GM06990 (cell line): Measurements from ENCODE around the gene ERMAP.
"Not testable (repeated sequence)": the region's sequence is repeated elsewhere in the genome, so short reads cannot be mapped to it uniquely, and the experiment has no call there.

Source experiments
- DNase-seq: peaks from one replicate; pipeline ENCODE4 v3.0.0-alpha.2; 2011; ENCODE audit not compliant: insufficient read length; ENCODE audit errors: extremely low read depth
- H3K27me3 ChIP-seq: replicated peaks from 2 replicates; pipeline ENCODE4 v1.6.0; 2011; ENCODE audit warnings: low read length; ENCODE audit not compliant: control insufficient read depth, insufficient read depth
- H3K36me3 ChIP-seq: 2 replicates; pipeline ENCODE4 v1.5.1; 2011; ENCODE audit warnings: low read length; ENCODE audit not compliant: control insufficient read depth, insufficient read depth
- H3K4me3 ChIP-seq: replicated peaks from 2 replicates; pipeline ENCODE4 v1.5.1; 2011; ENCODE audit warnings: low read depth, mild to moderate bottlenecking, control low read depth, low read length
- CTCF ChIP-seq: IDR thresholded peaks from 2 replicates; pipeline ENCODE4 v1.5.1; 2011; ENCODE audit warnings: low read length, control low read depth, mild to moderate bottlenecking, inconsistent platforms; ENCODE audit not compliant: insufficient read depth, poor library complexity, severe bottlenecking

The ERMAP gene

GRCh38 chr1:42797414-42797813 lies 19.5 kb upstream of the ERMAP start:
- Histone ChIP-seq H3K27me3 (no peaks in the 10 kb centered on the region), H3K36me3 (no peaks in the 10 kb centered on the region), H3K4me3 (no peak overlapping the region)
- TF ChIP-seq CTCF, result no peak
- DNase-seq, result no peak

GRCh38 chr1:42797979-42798378 lies 18.9 kb upstream of the ERMAP start:
- no peaks in the 10 kb centered on the region for H3K36me3 ChIP-seq
- DNase-seq, result no peak
- no peak for TF ChIP-seq CTCF
- no peaks in the 10 kb centered on the region for H3K27me3 ChIP-seq
- no peak overlapping the region for H3K4me3 ChIP-seq

DNA sequence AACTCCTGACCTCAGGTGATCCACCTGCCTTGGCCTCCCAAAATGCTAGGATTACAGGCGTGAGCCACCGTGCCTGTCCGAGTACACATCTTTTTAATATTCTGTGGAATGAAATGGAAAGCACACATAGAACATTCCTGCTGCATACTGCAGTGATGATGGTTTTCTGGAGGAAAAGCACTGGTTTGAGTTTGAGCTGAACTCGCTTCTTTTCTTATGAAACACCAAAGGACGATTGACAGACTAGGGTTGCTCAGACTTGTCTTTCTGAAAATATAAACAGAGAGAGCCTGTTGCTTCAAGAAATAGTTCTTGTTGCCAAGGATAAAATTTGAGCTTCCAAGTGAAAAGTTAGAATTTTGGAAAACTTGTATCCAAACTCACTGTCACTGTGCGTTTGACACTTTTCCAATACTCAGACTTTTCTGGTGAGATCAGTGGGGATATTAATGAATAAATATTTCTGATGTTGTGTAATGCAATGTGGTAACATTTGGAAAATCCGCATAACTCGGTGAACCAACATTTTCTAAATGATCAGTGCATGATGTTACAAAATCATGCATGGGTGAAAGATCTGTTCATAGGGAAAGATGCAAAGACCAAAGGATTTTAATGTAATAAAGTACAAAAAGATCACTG lies 15.0 kb upstream of the ERMAP start:
- no peak for DNase-seq
- no peak for TF ChIP-seq CTCF
- H3K27me3 ChIP-seq, result no peaks in the 10 kb centered on the region
- no peak overlapping the region for H3K4me3 ChIP-seq
- no peaks in the 10 kb centered on the region for H3K36me3 ChIP-seq

- no peak overlapping the region for H3K4me3 ChIP-seq
- no peaks in the 10 kb centered on the region for H3K36me3 ChIP-seq
- no peaks in the 10 kb centered on the region for H3K27me3 ChIP-seq
- TF ChIP-seq CTCF, result no peak
- no peak for DNase-seq
Measured at GRCh38 chr1:42806171-42806570, 10.8 kb upstream of the ERMAP start.

DNA sequence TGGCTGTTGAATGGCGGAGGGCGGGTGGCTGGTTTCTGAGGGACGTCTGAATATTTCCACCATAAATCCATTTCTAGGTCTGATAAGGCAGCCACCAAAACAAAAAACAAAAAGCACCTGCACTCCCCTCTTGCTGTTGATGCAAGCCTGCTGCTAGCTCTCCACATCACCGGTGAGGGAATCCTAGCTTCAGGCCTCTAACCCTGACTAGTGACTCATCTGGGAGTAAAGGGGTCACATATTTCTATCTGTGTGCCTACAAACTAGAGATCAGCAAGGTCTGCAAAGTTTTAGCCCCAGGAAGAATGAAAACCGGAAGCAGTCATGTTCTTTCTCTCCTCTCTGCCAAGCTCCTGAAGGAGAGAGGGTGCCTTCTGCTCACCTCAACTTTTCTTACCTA lies 10.3 kb upstream of the ERMAP start:
- Histone ChIP-seq H3K4me3 (no peak overlapping the region), H3K27me3 (no peaks in the 10 kb centered on the region), H3K36me3 (no peaks in the 10 kb centered on the region)
- no peak for TF ChIP-seq CTCF
- no peak for DNase-seq

- Histone ChIP-seq H3K4me3 (no peak overlapping the region), H3K27me3 (no peaks in the 10 kb centered on the region), H3K36me3 (no peaks in the 10 kb centered on the region)
- no peak for TF ChIP-seq CTCF
- no peak for DNase-seq
Measured at GRCh38 chr1:42807056-42807668, 9.8 kb upstream of the ERMAP start.

- not testable (repeated sequence) for H3K36me3 ChIP-seq, H3K27me3 ChIP-seq, DNase-seq
Measured at GRCh38 chr1:42814815-42815214, 2.1 kb upstream of the ERMAP start.

More at GRCh38 chr1:42814815-42815214, 2.1 kb upstream of the ERMAP start:
- not testable (repeated sequence) for H3K4me3 ChIP-seq
